Adrenal gland (tissue), 12 donors: ENCODE measurements around the gene TADA2A. TPM values are rescaled to one million over a fixed set of nuclear protein-coding genes. Genes with fewer than 3 reads are reported as not detected.

ENCODE experiments used
- DNase-seq, 7 donors: peaks; one replicate each; pipeline ENCODE4 v3.0.0-alpha.2; 2019 to 2020
- H3K27ac ChIP-seq, 5 donors: fragments of 200-600 bp; sonication (generic) in 4 of 5; 1 replicate in 3 of 5; 2 replicates in 2 of 5; pipeline versions ENCODE4 v1.5.1 to v1.8.0; 2016 to 2020; ENCODE audit warnings: mild to moderate bottlenecking in 1 of 5
- H3K27me3 ChIP-seq: fragments of 200-600 bp; 2 replicates; pipeline ENCODE4 v1.8.0; 2021
- H3K36me3 ChIP-seq, 2 donors: fragments of 200-600 bp; replicated peaks in 1 of 2; 1 replicate in 1 of 2; 2 replicates in 1 of 2; pipeline versions ENCODE4 v1.5.1 to v1.8.0; 2018 to 2022
- H3K4me1 ChIP-seq, 2 donors: fragments of 200-600 bp; replicated peaks in 1 of 2; 1 replicate in 1 of 2; 2 replicates in 1 of 2; pipeline versions ENCODE4 v1.5.1 to v1.8.0; 2018 to 2021
- H3K4me3 ChIP-seq, 4 donors: fragments of 200-600 bp; sonication (generic) in 3 of 4; one replicate each; pipeline ENCODE4 v1.5.1; 2016 to 2018
- H3K9me3 ChIP-seq, 3 donors: fragments of 200-600 bp; sonication (generic) in 1 of 3; replicated peaks in 1 of 3; 1 replicate in 2 of 3; 2 replicates in 1 of 3; pipeline versions ENCODE4 v1.5.1 to v1.8.0; 2016 to 2021
- POLR2A ChIP-seq, 2 donors: fragments of 450-650 bp; IDR thresholded peaks; one replicate each; pipeline ENCODE4 v1.6.1; 2017; ENCODE audit warnings: antibody characterized with exemption in 2 of 2, mild to moderate bottlenecking in 2 of 2, moderate library complexity in 1 of 2
- WGBS, 4 donors: extraction: QIAGEN DNeasy Blood & Tissue Kit in 2 of 4; methylation state at CpG; one replicate each; pipeline versions ENCODE4 v1.1.5 to v1.1.7; 2013 to 2017; 5-methylcytosine and 5-hydroxymethylcytosine counted together
- intact Hi-C, 2 donors: fragments of 100-400 bp; cut with DNase I; formaldehyde crosslinking; loops; one replicate each; pipeline versions ENCODE4 v1.14.1 to v1.15.0; 2022 to 2023
- polyA plus RNA-seq, 3 donors: library from polyadenylated mRNA; stranded (reverse); fragments of 200-250 nt in 2 of 3; fragments of 350-450 nt in 1 of 3; fragmentation: Illumina TruSeq in 1 of 3; extraction: RNeasy Lipid Tissue Mini Kit (QIAGEN cat#74804) in 1 of 3; gene quantifications; one replicate each; pipeline ENCODE4 v1.2.3, GENCODE V29; 2013 to 2014
- total RNA-seq, 9 donors: library from RNA; depleted of rRNA in 4 of 9; stranded (reverse); fragments of >200 nt in 4 of 9; fragments of 120-200 nt in 1 of 9; fragmentation: NEBNext Ultra II Directional in 1 of 9; extraction: Animal tissue kit (Norgen Biotek cat#: 25700) in 1 of 9; gene quantifications; one replicate each; pipeline versions ENCODE4 v1.1.0 to v1.2.4, GENCODE V29; 2013 to 2023
- TF ChIP-seq, protein P1 (sequence below), 6 experiments: fragments of 450-650 bp in 4 of 6; fragments of 200-600 bp in 2 of 6; sonication (generic) in 1 of 6; IDR thresholded peaks; 1 replicate in 5 of 6; 2 replicates in 1 of 6; pipeline versions ENCODE4 v1.5.1 to v1.8.0; 2016 to 2021; ENCODE audit warnings: antibody characterized with exemption in 6 of 6, mild to moderate bottlenecking in 2 of 6, moderate library complexity in 1 of 6
- donor health status: healthy with polysubstance abuse.
- donor health status: Bipolar disorder and iron deficiency.
- donor health status: DM: yes; HTN: yes; CAD: no.
- donor health status: DM: no; HTN: no; CAD: no.
- donor health status: DM: no; HTN: no; CAD: no.
- donor health status: DM: yes; HTN: yes; CAD: no.

TADA2A gene
- total and polyA plus RNA-seq, 12 donors: 7.6 to 21.5 (median 15.7) TPM

DNA sequence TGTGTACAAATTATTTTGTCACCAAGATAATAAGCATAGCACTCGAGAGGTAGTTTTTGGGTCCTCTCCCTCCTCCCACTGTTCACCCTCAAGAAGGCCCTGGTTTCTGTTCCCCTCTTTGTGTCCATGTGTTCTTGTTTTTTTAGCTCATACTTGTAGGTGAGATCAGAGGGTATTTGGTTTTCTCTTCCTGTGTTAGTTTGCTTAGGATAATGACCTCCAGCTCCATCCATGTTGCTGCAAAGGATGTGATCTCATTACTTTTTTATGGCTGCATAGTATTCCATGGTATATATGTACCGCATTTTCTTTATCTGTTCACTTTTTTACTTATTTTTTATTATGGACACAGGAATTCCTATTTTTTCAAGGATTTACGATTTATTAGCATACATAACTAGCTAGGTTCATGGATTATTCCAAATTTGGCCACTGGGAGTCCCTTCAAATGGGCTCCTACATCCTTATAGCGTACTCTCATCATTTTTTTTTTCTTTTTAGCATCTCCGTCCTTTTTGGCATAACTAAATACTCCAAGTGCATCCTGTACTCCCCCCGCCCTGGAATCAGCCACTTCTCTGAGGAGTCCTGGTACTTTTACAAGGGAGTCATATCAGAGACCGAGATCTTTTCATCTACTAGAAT lies 7.3 kb downstream of the TADA2A start:
- Histone ChIP-seq H3K27me3 (no peaks in the 10 kb centered on the region), H3K9me3 (no peaks in the 10 kb centered on the region), H3K4me1 (no peaks in the 10 kb centered on the region), H3K27ac (no peak overlapping the region), H3K4me3 (no peak overlapping the region), H3K36me3 (peaks cover 0 to 38% of the 10 kb centered on the region in 2 donors)
- 91 to 97% (median 94%) methylated on average over 7 of the region's 7 CpGs for WGBS, 4 donors
- no peak for TF ChIP-seq POLR2A (IDR thresholded peaks at IDR 0.05)
- TF ChIP-seq, protein P1, sequence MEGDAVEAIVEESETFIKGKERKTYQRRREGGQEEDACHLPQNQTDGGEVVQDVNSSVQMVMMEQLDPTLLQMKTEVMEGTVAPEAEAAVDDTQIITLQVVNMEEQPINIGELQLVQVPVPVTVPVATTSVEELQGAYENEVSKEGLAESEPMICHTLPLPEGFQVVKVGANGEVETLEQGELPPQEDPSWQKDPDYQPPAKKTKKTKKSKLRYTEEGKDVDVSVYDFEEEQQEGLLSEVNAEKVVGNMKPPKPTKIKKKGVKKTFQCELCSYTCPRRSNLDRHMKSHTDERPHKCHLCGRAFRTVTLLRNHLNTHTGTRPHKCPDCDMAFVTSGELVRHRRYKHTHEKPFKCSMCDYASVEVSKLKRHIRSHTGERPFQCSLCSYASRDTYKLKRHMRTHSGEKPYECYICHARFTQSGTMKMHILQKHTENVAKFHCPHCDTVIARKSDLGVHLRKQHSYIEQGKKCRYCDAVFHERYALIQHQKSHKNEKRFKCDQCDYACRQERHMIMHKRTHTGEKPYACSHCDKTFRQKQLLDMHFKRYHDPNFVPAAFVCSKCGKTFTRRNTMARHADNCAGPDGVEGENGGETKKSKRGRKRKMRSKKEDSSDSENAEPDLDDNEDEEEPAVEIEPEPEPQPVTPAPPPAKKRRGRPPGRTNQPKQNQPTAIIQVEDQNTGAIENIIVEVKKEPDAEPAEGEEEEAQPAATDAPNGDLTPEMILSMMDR (IDR thresholded peaks at IDR 0.05): no peak
- DNase-seq: no peak
- intact Hi-C loops: no loop called here

DNA sequence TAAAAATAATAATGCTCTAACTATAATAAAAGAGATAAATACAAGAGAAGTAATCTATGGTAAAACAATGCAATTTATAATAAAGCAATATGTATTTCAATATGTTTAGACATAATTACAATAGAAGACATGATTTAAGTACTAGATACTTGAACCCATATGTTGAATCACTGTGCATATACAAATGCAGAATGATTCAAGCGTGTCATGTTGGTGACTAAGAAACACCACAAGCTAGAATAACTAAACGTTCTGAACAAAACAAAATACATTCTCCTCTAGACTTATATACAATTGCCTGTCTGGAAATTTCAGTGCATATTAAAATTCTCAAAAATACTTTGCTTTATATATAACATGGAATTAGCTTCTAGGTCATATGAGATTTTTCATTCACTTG lies 11.2 kb downstream of the TADA2A start:
- no peaks in the 10 kb centered on the region for H3K9me3 ChIP-seq
- H3K36me3 ChIP-seq: peaks cover 0 to 31% of the 10 kb centered on the region in 2 donors
- no peaks in the 10 kb centered on the region for H3K4me1 ChIP-seq
- DNase-seq: no peak
- no peaks in the 10 kb centered on the region for H3K27me3 ChIP-seq
- intact Hi-C loops: no loop called here
- no peak for TF ChIP-seq POLR2A (IDR thresholded peaks at IDR 0.05)
- TF ChIP-seq, protein P1 (IDR thresholded peaks at IDR 0.05): no peak
- no peak overlapping the region for H3K4me3 ChIP-seq
- 82 to 91% (median 87%) methylated on average over 2 of the region's 2 CpGs for WGBS, 4 donors
- no peak overlapping the region for H3K27ac ChIP-seq

DNA sequence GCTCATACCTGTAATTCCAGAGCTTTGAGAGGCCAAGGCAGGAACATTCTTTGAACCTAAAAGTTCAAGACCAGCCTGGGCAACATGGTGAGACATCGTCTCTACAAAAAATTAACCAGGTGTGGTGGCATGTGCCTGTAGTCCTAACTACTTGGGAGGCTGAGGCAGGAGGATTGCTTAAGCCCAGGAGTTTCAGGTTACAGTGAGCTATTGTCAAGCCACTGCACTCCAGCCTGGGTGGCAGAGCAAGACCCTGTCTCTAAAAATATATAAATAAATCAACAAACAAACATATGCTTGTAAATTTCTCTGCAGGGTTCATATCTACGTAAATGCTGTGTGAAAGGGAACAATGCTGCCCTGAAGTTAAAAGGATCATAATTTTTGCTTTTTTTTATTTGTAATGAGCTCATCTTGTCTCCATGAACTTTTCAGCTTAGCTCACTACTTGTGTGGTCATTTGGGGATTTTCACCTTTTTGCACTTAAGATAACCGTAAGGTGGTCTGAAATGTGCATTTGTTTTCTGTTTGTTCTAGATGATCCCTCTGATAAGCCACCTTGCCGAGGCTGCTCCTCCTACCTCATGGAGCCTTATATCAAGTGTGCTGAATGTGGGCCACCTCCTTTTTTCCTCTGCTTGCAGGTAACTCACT lies 16.4 kb downstream of the TADA2A start:
- Histone ChIP-seq H3K4me3 (no peak overlapping the region), H3K27ac (no peak overlapping the region), H3K27me3 (no peaks in the 10 kb centered on the region), H3K9me3 (no peaks in the 10 kb centered on the region), H3K4me1 (no peaks in the 10 kb centered on the region), H3K36me3 (peaks cover 0 to 39% of the 10 kb centered on the region in 2 donors)
- TF ChIP-seq POLR2A (IDR thresholded peaks at IDR 0.05): no peak
- TF ChIP-seq, protein P1 (IDR thresholded peaks at IDR 0.05): no peak
- no peak for DNase-seq
- intact Hi-C loops: no loop called here
- 72 to 85% (median 83%) methylated on average over 4 of the region's 4 CpGs for WGBS, 4 donors

DNA sequence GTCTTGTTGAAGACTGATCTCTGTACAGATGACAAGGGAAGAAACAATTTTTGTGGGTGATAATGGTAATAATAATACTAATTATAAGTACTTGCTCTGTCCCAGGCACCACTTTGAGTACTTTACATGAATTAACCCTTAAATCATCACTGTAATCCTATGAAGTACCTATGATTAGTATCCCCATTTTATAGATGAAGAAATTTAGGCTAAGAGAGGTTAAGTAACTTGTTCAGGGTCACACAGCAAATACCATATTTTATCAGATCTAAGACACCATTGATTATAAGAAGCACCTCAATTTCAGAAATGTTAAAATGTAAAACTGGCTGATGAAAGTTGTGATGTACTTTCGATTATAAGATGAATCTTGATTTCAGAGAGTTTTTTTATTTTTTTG lies 18.6 kb downstream of the TADA2A start:
- TF ChIP-seq, protein P1 (IDR thresholded peaks at IDR 0.05): no peak
- TF ChIP-seq POLR2A (IDR thresholded peaks at IDR 0.05): no peak
- Histone ChIP-seq H3K9me3 (no peaks in the 10 kb centered on the region), H3K36me3 (peaks cover 0 to 44% of the 10 kb centered on the region in 2 donors), H3K27ac (no peak overlapping the region), H3K4me1 (no peaks in the 10 kb centered on the region), H3K4me3 (no peak overlapping the region), H3K27me3 (no peaks in the 10 kb centered on the region)
- DNase-seq: no peak
- intact Hi-C loops: no loop called here
- WGBS, 4 donors: 88 to 100% (median 96%) methylated on average over 1 of the region's 1 CpG
